Measurements from ENCODE around the gene KBTBD12. TPM values are rescaled to one million over a fixed set of nuclear protein-coding genes. Genes with fewer than 3 reads are reported as not detected.

Gene KBTBD12
- total and polyA plus RNA-seq, 8 donors: 0.60 to 2.5 (median 1.3) TPM

- no peak for TF ChIP-seq CTCF (IDR thresholded peaks at IDR 0.05)
- H3K9me3 ChIP-seq: no peaks in the 10 kb centered on the region
- no peak for ATAC-seq
- peak in 1 of 4 donors; percentile 24 for DNase-seq
- H3K36me3 ChIP-seq: no peaks in the 10 kb centered on the region
- no peak overlapping the region for H3K27ac ChIP-seq
- H3K4me3 ChIP-seq: no peak overlapping the region
- H3K4me1 ChIP-seq: no peaks in the 10 kb centered on the region
- intact Hi-C loops (cut with DNase I): no loop called here
- peaks cover 0 to 32% of the 10 kb centered on the region in 2 donors for H3K27me3 ChIP-seq
Measured at GRCh38 chr3:128009952-128010846, 95.2 kb downstream of the KBTBD12 start.

GRCh38 chr3:128011140-128011539 is 96.1 kb downstream of the KBTBD12 start:
- Histone ChIP-seq H3K27me3 (peaks cover 0 to 25% of the 10 kb centered on the region in 2 donors), H3K4me3 (no peak overlapping the region), H3K4me1 (no peaks in the 10 kb centered on the region), H3K36me3 (no peaks in the 10 kb centered on the region), H3K9me3 (no peaks in the 10 kb centered on the region), H3K27ac (no peak overlapping the region)
- peak in 1 of 2 donors; percentile 17 for TF ChIP-seq CTCF (IDR thresholded peaks at IDR 0.05)
- ATAC-seq (peak; percentile 98), DNase-seq (peak; percentile 31 to 83 (median 76))
- intact Hi-C loops (cut with DNase I): no loop called here

GRCh38 chr3:128012050-128012449 is 97.0 kb downstream of the KBTBD12 start:
- DNase-seq (no peak), ATAC-seq (no peak)
- no peak overlapping the region for H3K4me3 ChIP-seq
- no peaks in the 10 kb centered on the region for H3K9me3 ChIP-seq
- H3K27me3 ChIP-seq: peaks cover 0 to 16% of the 10 kb centered on the region in 2 donors
- no peak overlapping the region for H3K27ac ChIP-seq
- no peak for TF ChIP-seq CTCF (IDR thresholded peaks at IDR 0.05)
- H3K36me3 ChIP-seq: no peaks in the 10 kb centered on the region
- intact Hi-C loops (cut with DNase I): no loop called here
- H3K4me1 ChIP-seq: no peaks in the 10 kb centered on the region

- ATAC-seq: no peak
- H3K4me3 ChIP-seq: no peak overlapping the region
- H3K4me1 ChIP-seq: no peaks in the 10 kb centered on the region
- TF ChIP-seq CTCF (IDR thresholded peaks at IDR 0.05): no peak
- no peak for DNase-seq
- no peaks in the 10 kb centered on the region for H3K36me3 ChIP-seq
- H3K9me3 ChIP-seq: no peaks in the 10 kb centered on the region
- H3K27me3 ChIP-seq: peaks cover 0 to 5% of the 10 kb centered on the region in 2 donors
- H3K27ac ChIP-seq: no peak overlapping the region
- intact Hi-C loops (cut with DNase I): no loop called here
Measured at GRCh38 chr3:128014548-128014947, 99.5 kb downstream of the KBTBD12 start.

- DNase-seq (no peak), ATAC-seq (no peak)
- no peaks in the 10 kb centered on the region for H3K9me3 ChIP-seq
- H3K36me3 ChIP-seq: no peaks in the 10 kb centered on the region
- no peaks in the 10 kb centered on the region for H3K4me1 ChIP-seq
- no peak for TF ChIP-seq CTCF (IDR thresholded peaks at IDR 0.05)
- H3K4me3 ChIP-seq: no peak overlapping the region
- no peak overlapping the region for H3K27ac ChIP-seq
- intact Hi-C loops (cut with DNase I): no loop called here
- peaks cover 0 to 5% of the 10 kb centered on the region in 2 donors for H3K27me3 ChIP-seq
Measured at GRCh38 chr3:128016502-128016901, 101.5 kb downstream of the KBTBD12 start.
